ENCODE results near the gene PYGO1.
"Not testable (repeated sequence)": the region's sequence is repeated elsewhere in the genome, so short reads cannot be mapped to it uniquely, and the experiment has no call there.

The PYGO1 gene

GRCh38 chr15:55564347-55565145 is 23.6 kb downstream of the PYGO1 start:
- DNase-seq = no peak

GRCh38 chr15:55562601-55563000 is 25.5 kb downstream of the PYGO1 start:
- DNase-seq = no peak

DNA sequence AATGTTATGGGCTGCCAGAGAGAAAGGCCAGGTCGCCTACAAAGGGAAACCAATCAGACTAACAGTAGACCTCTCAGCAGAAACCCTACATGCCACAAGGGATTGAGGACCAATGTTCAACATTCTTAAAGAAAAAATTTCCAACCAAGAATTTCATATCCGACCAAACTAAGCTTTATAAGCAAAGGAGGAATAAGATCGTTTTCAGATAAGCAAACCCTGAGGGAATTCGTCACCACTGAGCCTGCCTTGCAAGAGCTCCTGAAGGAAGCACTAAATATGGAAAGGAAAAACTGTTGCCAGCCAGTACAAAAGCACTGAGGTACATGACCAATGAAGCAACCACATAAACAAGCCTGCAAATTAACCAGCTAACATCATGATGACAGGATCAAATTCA is 33.1 kb downstream of the PYGO1 start:
- no peak for DNase-seq

DNA sequence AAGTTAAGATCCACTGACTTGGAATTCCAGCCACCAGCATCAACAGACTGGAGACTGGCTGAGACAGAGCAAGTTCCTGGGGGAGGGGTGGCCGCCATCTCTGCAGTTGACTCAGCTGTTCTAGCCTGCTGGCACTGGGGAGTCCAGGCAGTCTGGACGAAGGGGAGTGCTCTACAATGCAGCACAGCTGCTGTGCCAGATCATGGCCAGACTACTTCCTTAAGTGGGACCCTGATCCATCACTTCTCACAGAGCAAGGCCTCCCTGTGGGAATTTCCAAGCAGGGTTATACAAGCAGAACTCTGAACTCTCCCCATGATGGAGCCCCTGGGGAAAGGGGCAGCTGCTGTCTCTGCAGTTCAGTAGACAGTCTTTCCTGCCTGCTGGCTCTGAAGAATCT is 35.2 kb downstream of the PYGO1 start:
- DNase-seq = peak; percentile 36

DNA sequence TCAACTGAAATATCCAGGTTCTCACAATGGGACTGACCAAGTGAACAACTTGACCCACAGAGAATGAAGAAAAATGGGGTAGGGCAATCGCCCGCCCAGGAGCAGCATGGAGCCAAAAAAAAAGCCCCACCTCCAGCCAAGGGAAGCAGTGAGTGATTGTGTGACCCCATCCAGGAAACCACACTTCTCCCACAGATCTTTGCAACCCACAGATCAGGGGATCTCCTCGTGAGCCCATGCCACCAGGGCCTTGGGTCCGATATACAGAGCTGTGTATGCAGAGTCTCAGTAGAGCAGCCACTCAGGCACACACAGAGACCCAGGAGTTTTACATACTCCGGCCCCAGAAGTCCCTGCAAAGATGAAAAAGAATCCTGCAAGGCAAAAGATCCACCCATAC is 35.7 kb downstream of the PYGO1 start:
- no peak for DNase-seq

- no peak for DNase-seq
Observed at GRCh38 chr15:55549305-55549704, 38.8 kb downstream of the PYGO1 start.

- DNase-seq = peak; percentile 14
Observed at GRCh38 chr15:55546718-55547117, 41.4 kb downstream of the PYGO1 start.

DNA sequence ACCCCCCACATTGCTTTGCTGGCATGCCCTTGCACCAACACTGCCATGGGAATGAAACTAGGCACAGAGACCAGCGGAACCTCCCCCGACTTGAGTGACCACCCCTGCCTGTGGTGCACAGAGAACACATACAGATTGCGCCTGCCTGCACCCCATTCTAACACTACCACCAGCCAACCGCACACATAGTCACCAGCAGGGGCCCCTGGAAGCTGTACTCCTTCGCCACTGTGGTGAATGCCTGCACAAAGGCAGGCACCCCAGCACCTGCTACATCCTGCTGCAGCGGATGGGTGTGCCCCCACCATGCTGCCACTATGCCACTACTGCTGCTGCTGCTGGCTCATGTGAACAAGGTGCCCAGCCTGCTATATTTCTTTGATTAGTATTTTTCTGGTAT is 52.7 kb downstream of the PYGO1 start:
- DNase-seq = no peak

GRCh38 chr15:55532944-55533343 is 55.2 kb downstream of the PYGO1 start:
- DNase-seq = no peak

DNA sequence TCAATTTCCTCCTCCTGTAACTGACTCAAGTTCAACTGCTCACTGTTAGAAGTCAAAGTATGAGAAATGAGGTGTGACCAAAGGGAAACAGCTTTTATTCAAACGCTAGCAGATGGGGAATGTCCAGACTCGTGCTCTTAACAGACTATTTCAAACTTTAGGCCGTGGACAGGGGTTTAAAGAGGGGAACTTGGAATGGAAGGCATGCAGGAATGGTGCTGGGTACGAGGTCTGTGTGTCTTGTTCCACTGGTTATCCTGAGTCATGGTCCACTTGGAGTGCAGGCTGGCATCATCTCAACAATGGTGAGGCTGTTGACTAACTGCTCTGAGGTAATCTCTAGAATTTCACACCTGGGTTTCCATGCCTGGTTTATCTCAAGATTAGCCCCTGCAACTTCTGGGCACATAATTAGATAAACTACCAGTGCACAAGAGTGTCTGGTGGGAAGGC is 57.3 kb downstream of the PYGO1 start:
- peak; percentile 7 for DNase-seq

GRCh38 chr15:55528812-55529211 is 59.3 kb downstream of the PYGO1 start:
- DNase-seq = no peak

DNA sequence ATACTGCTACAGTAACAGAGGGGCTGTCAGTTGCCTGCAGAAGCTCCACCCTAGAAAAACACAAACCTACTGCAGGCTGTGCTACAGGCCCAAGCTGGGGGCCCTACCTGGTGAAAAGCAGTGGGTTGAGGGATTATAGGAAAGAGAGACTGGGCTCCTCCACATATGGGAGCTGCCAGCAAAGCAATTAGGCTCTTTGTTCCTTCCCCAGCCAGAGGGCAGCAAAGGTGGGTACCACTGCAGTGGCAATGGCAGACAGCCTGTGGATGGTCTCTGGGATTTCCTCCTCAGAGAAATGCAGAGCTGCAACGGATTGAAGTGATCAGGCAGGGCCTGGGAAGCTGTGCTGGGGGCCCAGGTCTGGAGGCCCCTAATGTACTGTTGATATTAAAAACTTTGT is 61.0 kb downstream of the PYGO1 start:
- DNase-seq = no peak

DNA sequence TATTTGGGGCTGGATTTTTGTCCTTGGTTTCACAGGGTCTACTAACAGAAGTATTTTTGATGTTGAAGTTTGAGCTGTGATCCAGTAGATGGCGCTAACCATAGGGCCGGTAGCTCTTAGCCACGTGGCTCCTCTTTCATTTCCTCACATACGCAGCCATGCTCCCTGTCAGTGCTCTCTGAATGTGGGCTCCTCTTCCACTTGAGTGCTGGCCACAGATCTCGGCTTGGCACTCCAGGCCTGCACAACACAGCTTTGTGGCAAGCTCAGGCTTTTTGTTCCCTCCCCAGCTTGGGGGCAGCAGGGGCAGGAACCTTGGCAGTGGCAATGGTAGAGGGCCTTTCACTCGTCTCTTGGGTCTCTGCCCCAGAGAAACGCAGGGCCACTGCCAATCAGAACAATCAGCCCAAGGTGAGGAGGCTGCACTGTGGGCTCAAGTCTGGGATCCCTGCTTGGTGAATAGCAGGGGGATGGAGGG is 61.5 kb downstream of the PYGO1 start:
- peak; percentile 57 for DNase-seq

GRCh38 chr15:55522742-55523450 is 65.2 kb downstream of the PYGO1 start:
- DNase-seq = no peak

GRCh38 chr15:55518641-55519040 is 69.5 kb downstream of the PYGO1 start:
- DNase-seq = no peak

DNA sequence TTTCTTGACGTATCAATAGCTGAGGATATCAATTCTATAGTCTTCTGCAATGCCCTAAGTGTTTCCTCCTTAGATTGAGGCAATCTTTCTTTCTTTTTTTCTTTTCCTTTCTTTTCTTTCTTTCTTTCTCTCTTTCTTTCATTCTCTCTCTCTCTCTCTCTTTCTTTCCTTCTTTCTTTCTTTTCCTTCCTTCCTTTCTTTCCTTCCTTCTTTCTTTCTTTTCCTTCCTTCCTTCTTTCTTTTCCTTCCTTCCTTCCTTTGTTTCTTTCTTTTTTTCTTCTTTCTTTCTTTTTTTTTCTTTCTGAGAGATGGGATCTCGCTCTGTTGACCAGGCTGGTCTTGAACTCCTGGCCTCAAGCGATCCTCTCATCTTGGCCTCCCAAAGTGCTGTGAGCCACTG is 70.1 kb downstream of the PYGO1 start:
- DNase-seq = no peak

DNA sequence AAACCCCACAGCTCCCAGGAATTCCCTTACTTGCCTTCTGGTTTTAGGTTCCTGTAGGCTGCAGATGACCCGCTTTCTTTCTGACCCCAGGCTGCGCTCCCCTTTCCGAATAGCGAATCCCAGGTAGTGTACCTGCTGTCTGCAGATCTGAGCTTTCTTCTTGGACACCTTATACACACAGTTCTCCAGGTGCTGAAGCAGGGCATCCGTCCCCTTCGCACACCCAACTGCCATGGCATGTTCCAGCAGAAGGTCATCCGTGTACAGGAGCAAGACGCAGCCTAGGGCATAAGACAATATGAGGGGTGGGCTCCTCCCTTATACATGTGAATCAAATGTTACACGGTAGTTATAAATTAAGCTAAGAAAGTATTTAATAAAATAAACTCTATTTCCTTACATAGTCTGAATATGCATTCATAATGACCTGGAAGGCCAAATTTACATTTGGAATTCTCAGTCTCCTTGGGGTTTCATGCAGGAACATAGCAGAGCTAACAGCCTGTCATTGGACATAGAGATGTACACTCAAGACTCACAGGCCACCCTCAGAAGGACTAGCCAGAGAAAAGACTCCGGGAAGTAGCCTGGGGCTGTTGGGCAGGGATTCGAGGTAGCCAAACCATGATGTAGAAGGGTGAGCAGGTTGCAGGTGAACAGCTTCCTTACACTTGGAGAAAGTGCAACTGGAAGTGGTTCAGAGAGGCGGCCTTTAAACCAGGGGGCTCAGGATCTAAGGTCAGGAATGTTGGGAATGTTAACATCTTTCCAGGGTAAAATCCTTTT is 72.0 kb downstream of the PYGO1 start:
- DNase-seq = no peak

DNA sequence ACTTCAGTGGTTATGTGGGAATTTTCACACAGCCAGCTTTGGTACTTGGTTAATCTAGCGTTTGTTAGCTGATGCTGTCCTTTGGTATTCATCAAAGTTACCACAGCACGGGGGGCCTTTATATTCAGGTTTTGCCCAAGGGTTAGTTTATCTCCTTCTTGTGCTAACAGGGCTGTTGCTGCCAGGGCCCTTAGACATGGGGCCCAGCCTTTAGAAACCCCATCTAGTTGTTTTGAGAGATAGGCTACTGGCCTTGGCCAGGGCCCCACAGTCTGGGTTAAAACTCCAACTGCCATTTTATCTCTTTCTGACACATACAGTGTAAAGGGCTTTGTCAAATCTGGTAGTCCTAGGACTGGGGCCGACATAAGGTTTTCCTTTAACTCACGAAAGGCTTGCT is 72.7 kb downstream of the PYGO1 start:
- no peak for DNase-seq

GRCh38 chr15:55514414-55514850 is 73.7 kb downstream of the PYGO1 start:
- no peak for DNase-seq

DNA sequence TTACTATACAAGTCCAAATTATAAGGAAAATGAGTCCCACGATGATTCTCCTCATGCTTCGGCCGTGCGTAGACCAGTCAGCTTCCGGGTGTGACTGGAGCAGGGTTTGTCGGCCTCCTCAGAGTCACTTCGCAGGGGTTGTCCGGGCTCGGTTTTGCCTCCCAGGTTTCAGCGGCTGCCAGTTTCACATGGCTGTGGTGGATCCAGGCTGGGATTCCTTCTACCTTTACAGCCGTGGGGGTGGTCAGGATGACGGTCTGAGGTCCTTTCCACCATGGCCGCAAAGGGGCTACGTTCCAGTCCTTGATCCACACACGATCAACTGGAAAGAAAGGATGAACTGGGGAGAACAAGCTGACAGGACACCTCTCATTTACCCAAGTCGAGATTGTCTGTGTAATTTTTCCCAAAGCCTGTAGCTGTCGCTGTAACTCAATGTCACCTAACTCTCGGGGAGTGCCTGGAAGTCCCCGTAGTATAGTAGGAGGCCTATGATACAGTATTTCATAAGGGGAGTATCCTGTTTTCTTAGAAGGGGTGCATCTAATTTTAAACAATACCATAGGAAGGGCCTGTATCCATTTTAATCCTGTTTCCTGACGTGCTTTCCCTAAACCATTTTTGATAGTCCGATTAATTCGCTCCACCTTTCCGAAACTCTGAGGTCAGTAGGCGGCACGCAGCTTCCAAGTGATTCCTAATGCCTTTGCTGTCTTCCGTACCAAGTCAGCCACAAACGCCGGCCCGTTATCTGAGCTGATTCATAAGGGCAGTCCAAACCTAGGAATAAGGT is 74.3 kb downstream of the PYGO1 start:
- peak; percentile 13 for DNase-seq

DNA sequence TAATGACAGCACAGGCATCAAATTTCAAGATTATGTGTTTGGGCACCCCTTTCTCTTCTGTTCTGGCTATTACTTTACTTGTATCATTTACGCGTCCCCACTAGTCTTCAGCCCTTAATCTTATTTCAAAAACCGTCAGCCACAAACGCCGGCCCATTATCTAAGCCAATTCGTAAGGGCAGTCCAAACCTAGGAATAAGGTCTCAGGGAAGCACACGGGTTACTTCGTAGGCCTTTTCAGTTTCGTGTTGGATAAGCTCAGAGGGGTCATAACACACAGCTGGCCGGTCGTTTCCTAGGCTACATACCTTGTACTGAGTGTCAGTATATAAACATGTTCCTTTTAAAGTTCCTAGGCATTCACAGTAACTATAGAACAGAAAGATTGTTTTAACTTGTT is 75.0 kb downstream of the PYGO1 start:
- DNase-seq = no peak

GRCh38 chr15:55507567-55507966 is 80.6 kb downstream of the PYGO1 start:
- DNase-seq = no peak

DNA sequence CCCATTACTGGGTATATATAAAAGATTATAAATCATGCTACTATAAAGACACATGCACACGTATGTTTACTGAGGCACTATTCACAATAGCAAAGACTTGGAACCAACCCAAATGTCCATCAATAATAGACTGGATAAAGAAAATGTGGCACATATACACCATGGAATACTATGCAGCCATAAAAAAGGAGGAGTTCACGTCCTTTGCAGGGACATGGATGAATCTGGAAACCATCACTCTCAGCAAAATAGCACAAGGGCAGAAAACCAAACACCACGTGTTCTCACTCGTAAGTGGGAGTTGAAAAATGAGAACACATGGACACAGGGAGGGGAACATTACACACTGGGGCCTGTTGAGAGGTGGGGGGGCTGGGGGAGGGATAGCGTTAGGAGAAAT is 82.7 kb downstream of the PYGO1 start:
- DNase-seq = not testable (repeated sequence)
